H9 (cell line): ENCODE data around the gene OVCH2. TPM values are rescaled to one million over a fixed set of nuclear protein-coding genes. Genes with fewer than 3 reads are reported as not detected.

Source experiments
- DNase-seq: peaks from one replicate; pipeline ENCODE4 v3.0.0-alpha.2; 2017
- H2AFZ ChIP-seq: one replicate; pipeline ENCODE4 v1.6.1; 2013; ENCODE audit warnings: mild to moderate bottlenecking, low read length, control low read depth, moderate library complexity
- H2AK5ac ChIP-seq: 2 replicates; pipeline ENCODE4 v1.6.1; 2013; ENCODE audit warnings: low read length, control low read depth, mixed read lengths; ENCODE audit not compliant: insufficient read length
- H2BK120ac ChIP-seq: one replicate; pipeline ENCODE4 v1.6.1; 2013; ENCODE audit warnings: low read depth, mild to moderate bottlenecking, low read length, control low read depth, inconsistent platforms; ENCODE audit not compliant: poor library complexity, severe bottlenecking
- H2BK12ac ChIP-seq: 2 replicates; pipeline ENCODE4 v1.6.1; 2013; ENCODE audit warnings: low read length, control low read depth, mixed read lengths, low read depth; ENCODE audit not compliant: insufficient read length
- H2BK15ac ChIP-seq: 2 replicates; pipeline ENCODE4 v1.6.1; 2013; ENCODE audit warnings: low read depth, low read length, control low read depth
- H2BK20ac ChIP-seq: one replicate; pipeline ENCODE4 v1.6.1; 2013; ENCODE audit warnings: low read depth, mild to moderate bottlenecking, low read length, control low read depth, inconsistent platforms; ENCODE audit not compliant: poor library complexity, severe bottlenecking
- H2BK5ac ChIP-seq: 2 replicates; pipeline ENCODE4 v1.6.1; 2013; ENCODE audit warnings: low read length, control low read depth, mixed read lengths; ENCODE audit not compliant: insufficient read length
- H3K14ac ChIP-seq: 2 replicates; pipeline ENCODE4 v1.6.1; 2013; ENCODE audit warnings: low read length, control low read depth; ENCODE audit not compliant: insufficient read depth
- H3K18ac ChIP-seq: 2 replicates; pipeline ENCODE4 v1.6.1; 2013; ENCODE audit warnings: low read depth, mild to moderate bottlenecking, mixed read lengths, low read length, control low read depth; ENCODE audit not compliant: insufficient read length
- H3K23ac ChIP-seq: 2 replicates; pipeline ENCODE4 v1.6.1; 2013; ENCODE audit warnings: low read length, control low read depth, mixed read lengths, low read depth; ENCODE audit not compliant: insufficient read length
- H3K23me2 ChIP-seq: 2 replicates; pipeline ENCODE4 v1.6.1; 2013; ENCODE audit warnings: low read depth, mild to moderate bottlenecking, mixed read lengths, low read length, control low read depth; ENCODE audit not compliant: insufficient read length, poor library complexity, severe bottlenecking
- H3K27ac ChIP-seq: 2 replicates; pipeline ENCODE4 v1.5.1; 2013; ENCODE audit warnings: low read length, control low read depth, mixed read lengths, low read depth; ENCODE audit not compliant: insufficient read length
- H3K27me3 ChIP-seq: 2 replicates; pipeline ENCODE4 v1.6.1; 2013; ENCODE audit warnings: low read length, control low read depth, inconsistent platforms; ENCODE audit not compliant: insufficient read depth
- H3K4ac ChIP-seq: 2 replicates; pipeline ENCODE4 v1.6.1; 2013; ENCODE audit warnings: low read depth, mild to moderate bottlenecking, control low read depth, inconsistent platforms, low read length, moderate library complexity
- H3K4me1 ChIP-seq: 2 replicates; pipeline ENCODE4 v1.6.1; 2013; ENCODE audit warnings: low read length, control low read depth, inconsistent platforms; ENCODE audit not compliant: insufficient read depth
- H3K4me2 ChIP-seq: 2 replicates; pipeline ENCODE4 v1.6.1; 2013; ENCODE audit warnings: low read length, control low read depth, mixed read lengths; ENCODE audit not compliant: insufficient read length, insufficient read depth
- H3K56ac ChIP-seq: 2 replicates; pipeline ENCODE4 v1.6.1; 2013; ENCODE audit warnings: low read depth, mild to moderate bottlenecking, mixed read lengths, low read length, control low read depth; ENCODE audit not compliant: insufficient read length
- H3K79me1 ChIP-seq: 2 replicates; pipeline ENCODE4 v1.6.1; 2013; ENCODE audit warnings: low read depth, mild to moderate bottlenecking, moderate library complexity, low read length, control low read depth, inconsistent platforms; ENCODE audit not compliant: insufficient read depth, poor library complexity, severe bottlenecking
- H3K79me2 ChIP-seq: 2 replicates; pipeline ENCODE4 v1.6.1; 2013; ENCODE audit warnings: low read length, control low read depth, inconsistent platforms; ENCODE audit not compliant: insufficient read depth
- H3K9ac ChIP-seq: 2 replicates; pipeline ENCODE4 v1.6.1; 2013; ENCODE audit warnings: low read length, control low read depth, mixed read lengths; ENCODE audit not compliant: insufficient read length; ENCODE audit errors: extremely low read depth
- H3K9me3 ChIP-seq: one replicate; pipeline ENCODE4 v1.6.1; 2013; ENCODE audit warnings: low read depth, low read length, inconsistent platforms; ENCODE audit not compliant: control insufficient read depth
- H3T11ph ChIP-seq: one replicate; pipeline ENCODE4 v1.6.1; 2013; ENCODE audit warnings: mild to moderate bottlenecking, low read length, control low read depth, inconsistent platforms
- H4K20me1 ChIP-seq: one replicate; pipeline ENCODE4 v1.6.1; 2013; ENCODE audit not compliant: control insufficient read depth, insufficient read length, insufficient read depth
- H4K5ac ChIP-seq: 2 replicates; pipeline ENCODE4 v1.6.1; 2013; ENCODE audit warnings: low read depth, mild to moderate bottlenecking, mixed read lengths, low read length, control low read depth; ENCODE audit not compliant: insufficient read length
- H4K8ac ChIP-seq: replicated peaks from 2 replicates; pipeline ENCODE4 v1.6.1; 2013; ENCODE audit warnings: low read length, control low read depth, mixed read lengths, low read depth; ENCODE audit not compliant: insufficient read length
- H4K91ac ChIP-seq: 2 replicates; pipeline ENCODE4 v1.6.1; 2013; ENCODE audit warnings: low read depth, mild to moderate bottlenecking, moderate library complexity, mixed read lengths, low read length, control low read depth; ENCODE audit not compliant: insufficient read length
- H3K27ac Mint-ChIP-seq, 3 experiments: 2 replicates in 2 of 3; 3 replicates in 1 of 3; pipeline ENCODE4 v1.8.0; 2020 to 2021; ENCODE audit warnings: mixed read lengths in 3 of 3, mild to moderate bottlenecking in 1 of 3, moderate library complexity in 1 of 3
- H3K27me3 Mint-ChIP-seq: 2 replicates; pipeline ENCODE4 v1.8.0; 2021; ENCODE audit warnings: low read depth, mild to moderate bottlenecking, moderate library complexity, mixed read lengths
- H3K36me3 Mint-ChIP-seq, 3 experiments: 2 replicates in 2 of 3; 3 replicates in 1 of 3; pipeline ENCODE4 v1.8.0; 2020 to 2021; ENCODE audit warnings: low read depth in 3 of 3, mixed read lengths in 3 of 3; ENCODE audit not compliant: insufficient read depth in 1 of 3
- H3K4me1 Mint-ChIP-seq, 2 experiments: 2 replicates each; pipeline ENCODE4 v1.8.0; 2020; ENCODE audit warnings: mixed read lengths in 2 of 2
- H3K4me3 Mint-ChIP-seq, 2 experiments: 2 replicates in 1 of 2; 3 replicates in 1 of 2; pipeline ENCODE4 v1.8.0; 2020 to 2021; ENCODE audit warnings: mild to moderate bottlenecking in 2 of 2, mixed read lengths in 2 of 2, moderate library complexity in 1 of 2
- H3K9me3 Mint-ChIP-seq, 2 experiments: 2 replicates in 1 of 2; 3 replicates in 1 of 2; pipeline ENCODE4 v1.8.0; 2020; ENCODE audit warnings: mild to moderate bottlenecking in 2 of 2, mixed read lengths in 2 of 2, moderate library complexity in 1 of 2
- CTCF ChIP-seq: fragments of 200-600 bp; sonication (generic); conservative IDR thresholded peaks from 3 replicates; pipeline ENCODE4 v1.8.0; 2021; ENCODE audit warnings: antibody characterized with exemption, mild to moderate bottlenecking
- WGBS: extraction: QIAGEN DNeasy Blood & Tissue Kit; methylation state at CpG from one replicate; pipeline ENCODE4 v1.1.7; 2013; ENCODE audit warnings: missing lambda C conversion rate, low lambda C conversion rate, mixed read lengths; ENCODE audit not compliant: insufficient read length; ENCODE audit errors: extremely low coverage; 5-methylcytosine and 5-hydroxymethylcytosine counted together
- total RNA-seq: library from RNA; stranded (reverse); gene quantifications from 2 replicates; pipeline ENCODE4 v1.2.1, GENCODE V29; 2021

The OVCH2 gene
- total RNA-seq, 1 experiment from 2014 or later = 0.46 TPM

DNA sequence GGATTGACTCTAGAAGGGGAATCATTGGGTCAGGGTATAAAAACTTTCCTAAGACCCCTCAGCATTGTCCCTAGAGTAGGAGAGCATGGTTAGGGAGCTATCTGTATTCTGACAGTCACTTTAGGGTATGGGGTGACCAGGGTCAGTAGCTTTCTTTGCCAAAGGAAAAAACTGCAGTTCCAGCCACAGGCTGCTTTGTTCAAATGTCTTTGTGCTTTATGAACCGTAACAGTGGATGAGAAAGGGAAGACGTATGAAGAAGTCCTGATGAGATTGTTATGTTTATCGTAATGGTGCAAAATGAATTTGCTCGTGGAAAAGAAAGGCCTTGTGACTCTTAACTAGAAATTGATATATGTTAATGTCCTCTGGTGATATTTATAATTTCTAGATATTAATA, 63.0 kb downstream of the OVCH2 start:
- H3K79me1 ChIP-seq = no peaks in the 10 kb centered on the region
- no peak overlapping the region for H3K14ac ChIP-seq
- no peak overlapping the region for H2BK15ac ChIP-seq
- H4K5ac ChIP-seq = no peak overlapping the region
- no peak overlapping the region for H2AK5ac ChIP-seq
- WGBS = 100% methylated on average over 4 of the region's 4 CpGs
- no peak overlapping the region for H2BK120ac ChIP-seq
- H3K9me3 ChIP-seq = no peaks in the 10 kb centered on the region
- H3K4ac ChIP-seq = no peak overlapping the region
- no peak overlapping the region for H4K91ac ChIP-seq
- Mint-ChIP-seq H3K9me3 (no peaks in the 10 kb centered on the region), H3K27ac (no peak overlapping the region; a peak in 1 of 7 replicates), H3K36me3 (peaks cover 0 to 17% (median 8%) of the 10 kb centered on the region in 3 experiments; a peak in 5 of 7 replicates), H3K27me3 (no peaks in the 10 kb centered on the region), H3K4me3 (no peak overlapping the region), H3K4me1 (peaks cover 9 to 13% of the 10 kb centered on the region in 2 experiments; a peak in 2 of 4 replicates)
- H3K18ac ChIP-seq = no peak overlapping the region
- H4K8ac ChIP-seq = no peak overlapping the region
- no peak overlapping the region for H3T11ph ChIP-seq
- no peak overlapping the region for H3K4me2 ChIP-seq
- no peak for DNase-seq
- no peaks in the 10 kb centered on the region for H3K4me1 ChIP-seq
- H3K27ac ChIP-seq = no peak overlapping the region
- no peak overlapping the region for H3K56ac ChIP-seq
- H4K20me1 ChIP-seq = no peaks in the 10 kb centered on the region
- no peak overlapping the region for H2AFZ ChIP-seq
- H2BK12ac ChIP-seq = no peak overlapping the region
- no peak for TF ChIP-seq CTCF
- H3K23ac ChIP-seq = no peak overlapping the region
- no peaks in the 10 kb centered on the region for H3K27me3 ChIP-seq
- H3K79me2 ChIP-seq = no peaks in the 10 kb centered on the region
- no peak overlapping the region for H2BK5ac ChIP-seq
- H3K23me2 ChIP-seq = no peaks in the 10 kb centered on the region
- H3K9ac ChIP-seq = no peak overlapping the region
- H2BK20ac ChIP-seq = no peak overlapping the region
